ENCODE results near the gene EIF4A3. TPM values are rescaled to one million over a fixed set of nuclear protein-coding genes. Genes with fewer than 3 reads are reported as not detected.

Gene EIF4A3
- total RNA-seq, 1 donor from 2014 or later: 104 TPM

DNA sequence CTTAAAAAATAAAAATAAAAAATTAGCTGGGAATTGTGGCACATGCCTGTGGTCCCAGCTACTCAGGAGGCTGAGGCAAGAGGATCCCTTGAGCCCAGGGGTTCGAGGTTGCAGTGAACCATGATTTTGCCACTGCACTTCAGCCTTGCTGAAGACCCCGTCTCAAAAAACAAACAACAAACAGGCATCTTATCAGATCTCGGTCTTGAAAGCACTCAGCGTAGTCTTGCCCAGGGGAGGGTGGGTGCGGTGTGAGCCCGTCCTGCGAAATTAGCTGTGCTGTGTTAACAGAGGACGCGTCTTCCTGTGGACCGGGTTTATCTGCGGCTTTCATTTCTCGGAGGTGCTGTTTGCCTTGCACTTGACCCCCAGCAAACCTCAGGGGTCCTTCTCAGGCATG lies 40.2 kb downstream of the EIF4A3 start:
- no peak for DNase-seq (ENCODE audit: extremely low spot score, unreplicated experiment)
- H3K9me3 Mint-ChIP-seq: no peaks in the 10 kb centered on the region
- TF ChIP-seq, protein P1, sequence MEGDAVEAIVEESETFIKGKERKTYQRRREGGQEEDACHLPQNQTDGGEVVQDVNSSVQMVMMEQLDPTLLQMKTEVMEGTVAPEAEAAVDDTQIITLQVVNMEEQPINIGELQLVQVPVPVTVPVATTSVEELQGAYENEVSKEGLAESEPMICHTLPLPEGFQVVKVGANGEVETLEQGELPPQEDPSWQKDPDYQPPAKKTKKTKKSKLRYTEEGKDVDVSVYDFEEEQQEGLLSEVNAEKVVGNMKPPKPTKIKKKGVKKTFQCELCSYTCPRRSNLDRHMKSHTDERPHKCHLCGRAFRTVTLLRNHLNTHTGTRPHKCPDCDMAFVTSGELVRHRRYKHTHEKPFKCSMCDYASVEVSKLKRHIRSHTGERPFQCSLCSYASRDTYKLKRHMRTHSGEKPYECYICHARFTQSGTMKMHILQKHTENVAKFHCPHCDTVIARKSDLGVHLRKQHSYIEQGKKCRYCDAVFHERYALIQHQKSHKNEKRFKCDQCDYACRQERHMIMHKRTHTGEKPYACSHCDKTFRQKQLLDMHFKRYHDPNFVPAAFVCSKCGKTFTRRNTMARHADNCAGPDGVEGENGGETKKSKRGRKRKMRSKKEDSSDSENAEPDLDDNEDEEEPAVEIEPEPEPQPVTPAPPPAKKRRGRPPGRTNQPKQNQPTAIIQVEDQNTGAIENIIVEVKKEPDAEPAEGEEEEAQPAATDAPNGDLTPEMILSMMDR (conservative IDR thresholded peaks at IDR 0.05): no peak
- H3K27me3 Mint-ChIP-seq: no peaks in the 10 kb centered on the region
- H3K36me3 Mint-ChIP-seq: no peaks in the 10 kb centered on the region
- peaks cover 23% of the 10 kb centered on the region for H3K4me1 Mint-ChIP-seq (ENCODE audit: unreplicated experiment)
- H3K4me3 Mint-ChIP-seq: no peak overlapping the region
- H3K27ac Mint-ChIP-seq: no peak overlapping the region

DNA sequence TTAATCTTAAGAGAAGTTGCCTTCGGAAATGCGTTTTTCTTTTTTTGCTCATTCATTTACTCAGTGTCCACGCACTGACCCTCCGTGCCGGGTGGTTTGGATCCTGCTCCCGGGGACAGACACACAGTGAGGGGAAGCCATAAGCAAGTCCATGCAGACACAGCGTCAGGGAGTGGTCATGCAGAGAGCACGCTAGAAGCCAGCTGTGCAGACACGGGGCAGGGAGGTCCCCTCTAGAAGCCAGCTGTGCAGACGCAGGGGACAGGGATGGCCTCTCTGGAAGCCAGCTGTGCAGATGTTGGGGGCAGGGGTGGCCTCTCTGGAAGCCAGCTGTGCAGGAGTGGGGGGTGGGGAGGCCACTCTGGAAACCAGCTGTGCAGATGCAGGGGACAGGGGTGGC lies 40.8 kb downstream of the EIF4A3 start:
- DNase-seq (ENCODE audit: extremely low spot score, unreplicated experiment): no peak
- Mint-ChIP-seq H3K27me3 (no peaks in the 10 kb centered on the region), H3K4me1 (ENCODE audit: unreplicated experiment) (peaks cover 23% of the 10 kb centered on the region), H3K9me3 (no peaks in the 10 kb centered on the region), H3K36me3 (no peaks in the 10 kb centered on the region), H3K4me3 (no peak overlapping the region), H3K27ac (no peak overlapping the region)
- TF ChIP-seq, protein P1 (conservative IDR thresholded peaks at IDR 0.05): no peak

DNA sequence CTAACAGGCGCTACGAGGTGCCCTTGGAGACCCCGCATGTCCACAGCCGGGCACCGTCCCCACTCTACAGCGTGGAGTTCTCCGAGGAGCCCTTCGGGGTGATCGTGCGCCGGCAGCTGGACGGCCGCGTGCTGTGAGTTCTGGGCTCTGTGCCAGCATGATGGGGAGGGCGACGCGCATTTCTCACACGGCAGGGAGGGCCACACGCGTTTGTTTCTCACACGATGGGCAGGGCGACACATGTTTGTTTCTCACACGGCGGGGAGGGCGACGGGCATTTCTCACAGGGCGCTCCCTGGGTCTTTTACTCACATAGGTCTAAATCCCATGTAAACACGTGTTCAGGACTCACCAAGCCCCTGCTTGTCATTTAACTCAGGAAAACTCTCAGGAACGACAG lies 41.2 kb downstream of the EIF4A3 start:
- TF ChIP-seq, protein P1 (conservative IDR thresholded peaks at IDR 0.05): no peak
- DNase-seq (ENCODE audit: extremely low spot score, unreplicated experiment): no peak
- no peaks in the 10 kb centered on the region for H3K9me3 Mint-ChIP-seq
- no peaks in the 10 kb centered on the region for H3K27me3 Mint-ChIP-seq
- peaks cover 25% of the 10 kb centered on the region for H3K4me1 Mint-ChIP-seq (ENCODE audit: unreplicated experiment)
- no peaks in the 10 kb centered on the region for H3K36me3 Mint-ChIP-seq
- H3K27ac Mint-ChIP-seq: no peak overlapping the region
- H3K4me3 Mint-ChIP-seq: no peak overlapping the region

DNA sequence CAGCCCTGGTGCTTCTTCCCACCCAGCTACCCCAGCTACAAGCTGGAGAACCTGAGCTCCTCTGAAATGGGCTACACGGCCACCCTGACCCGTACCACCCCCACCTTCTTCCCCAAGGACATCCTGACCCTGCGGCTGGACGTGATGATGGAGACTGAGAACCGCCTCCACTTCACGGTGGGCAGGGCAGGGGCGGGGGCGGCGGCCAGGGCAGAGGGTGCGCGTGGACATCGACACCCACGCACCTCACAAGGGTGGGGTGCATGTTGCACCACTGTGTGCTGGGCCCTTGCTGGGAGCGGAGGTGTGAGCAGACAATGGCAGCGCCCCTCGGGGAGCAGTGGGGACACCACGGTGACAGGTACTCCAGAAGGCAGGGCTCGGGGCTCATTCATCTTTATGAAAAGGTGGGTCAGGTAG lies 42.0 kb downstream of the EIF4A3 start:
- TF ChIP-seq, protein P1 (conservative IDR thresholded peaks at IDR 0.05): no peak
- Mint-ChIP-seq H3K9me3 (no peaks in the 10 kb centered on the region), H3K27ac (no peak overlapping the region), H3K4me1 (ENCODE audit: unreplicated experiment) (peaks cover 27% of the 10 kb centered on the region), H3K36me3 (no peaks in the 10 kb centered on the region), H3K4me3 (no peak overlapping the region), H3K27me3 (no peaks in the 10 kb centered on the region)
- no peak for DNase-seq (ENCODE audit: extremely low spot score, unreplicated experiment)

GRCh38 chr17:80104321-80104955 lies 42.5 kb downstream of the EIF4A3 start:
- no peak overlapping the region for H3K27ac Mint-ChIP-seq
- TF ChIP-seq, protein P1 (conservative IDR thresholded peaks at IDR 0.05): no peak
- no peaks in the 10 kb centered on the region for H3K36me3 Mint-ChIP-seq
- H3K27me3 Mint-ChIP-seq: no peaks in the 10 kb centered on the region
- H3K4me3 Mint-ChIP-seq: peak overlapping the region; percentile 58
- peaks cover 27% of the 10 kb centered on the region for H3K4me1 Mint-ChIP-seq (ENCODE audit: unreplicated experiment)
- no peaks in the 10 kb centered on the region for H3K9me3 Mint-ChIP-seq
- no peak for DNase-seq (ENCODE audit: extremely low spot score, unreplicated experiment)
